ENCODE data around the gene AGPAT4.
"Not testable (repeated sequence)": the region's sequence is repeated elsewhere in the genome, so short reads cannot be mapped to it uniquely, and the experiment has no call there.

The AGPAT4 gene

DNA sequence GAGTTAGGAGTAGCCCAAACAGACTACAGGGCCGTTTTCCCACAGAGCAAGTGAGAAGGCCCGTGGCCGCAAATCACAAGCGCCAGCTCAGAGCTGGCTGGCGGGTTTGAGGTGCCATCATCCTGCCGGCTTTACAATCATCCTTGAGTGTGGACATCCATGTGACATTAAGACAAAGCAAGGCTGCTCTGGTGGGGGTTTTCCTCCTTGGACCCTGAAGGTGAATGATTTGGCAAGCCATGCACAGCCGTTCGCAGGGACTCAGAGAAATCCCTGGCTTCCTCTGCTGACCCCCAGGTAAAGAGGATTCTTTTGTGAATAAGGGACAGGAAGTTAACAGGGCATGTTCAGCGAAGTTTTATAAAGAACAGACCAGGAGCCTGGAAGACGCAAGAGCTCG, 137.2 kb downstream of the AGPAT4 start:
- DNase-seq, result no peak

DNA sequence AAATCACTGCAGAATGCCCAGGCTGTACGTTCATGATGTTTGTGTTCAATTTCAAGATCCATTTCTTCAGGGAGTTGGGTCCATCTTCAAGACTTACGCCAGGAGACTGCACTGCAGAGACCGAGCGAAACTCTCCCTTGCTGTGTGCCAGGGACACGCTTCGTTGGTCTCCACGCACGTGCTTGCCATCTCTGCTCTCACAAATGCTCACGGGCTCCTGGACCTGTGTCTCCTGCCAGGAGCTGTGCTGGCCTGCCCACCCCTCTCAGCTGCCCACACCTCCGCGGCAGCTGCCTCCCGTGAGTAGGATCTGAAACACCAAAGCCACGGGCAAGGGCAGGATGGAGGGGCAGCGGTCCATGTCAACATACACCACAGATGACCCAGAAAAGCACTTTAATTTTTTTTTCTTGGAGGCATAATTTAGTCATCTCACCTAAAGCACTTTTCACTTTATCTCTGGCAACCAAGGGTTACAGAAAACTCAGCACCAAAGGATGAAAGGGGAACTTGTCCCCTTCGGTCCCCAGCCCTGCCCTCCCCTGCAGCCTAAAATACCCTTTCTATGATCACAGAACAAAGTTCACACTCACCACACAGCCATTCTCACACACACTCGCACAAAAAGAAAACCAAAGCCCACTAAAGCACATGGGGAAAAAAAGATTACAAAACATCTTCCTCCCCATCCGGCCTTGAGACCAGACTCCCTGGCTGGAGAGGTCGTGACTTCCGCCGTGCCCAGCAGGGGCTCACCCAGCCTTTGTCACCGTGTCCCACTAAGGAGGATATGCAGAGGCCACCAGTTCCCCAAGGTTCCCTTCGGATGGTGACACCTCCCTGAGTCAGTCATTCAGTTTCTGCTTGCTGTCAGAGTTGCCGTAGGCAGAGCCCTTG, 137.9 kb downstream of the AGPAT4 start:
- peak; percentile 57 for DNase-seq

DNA sequence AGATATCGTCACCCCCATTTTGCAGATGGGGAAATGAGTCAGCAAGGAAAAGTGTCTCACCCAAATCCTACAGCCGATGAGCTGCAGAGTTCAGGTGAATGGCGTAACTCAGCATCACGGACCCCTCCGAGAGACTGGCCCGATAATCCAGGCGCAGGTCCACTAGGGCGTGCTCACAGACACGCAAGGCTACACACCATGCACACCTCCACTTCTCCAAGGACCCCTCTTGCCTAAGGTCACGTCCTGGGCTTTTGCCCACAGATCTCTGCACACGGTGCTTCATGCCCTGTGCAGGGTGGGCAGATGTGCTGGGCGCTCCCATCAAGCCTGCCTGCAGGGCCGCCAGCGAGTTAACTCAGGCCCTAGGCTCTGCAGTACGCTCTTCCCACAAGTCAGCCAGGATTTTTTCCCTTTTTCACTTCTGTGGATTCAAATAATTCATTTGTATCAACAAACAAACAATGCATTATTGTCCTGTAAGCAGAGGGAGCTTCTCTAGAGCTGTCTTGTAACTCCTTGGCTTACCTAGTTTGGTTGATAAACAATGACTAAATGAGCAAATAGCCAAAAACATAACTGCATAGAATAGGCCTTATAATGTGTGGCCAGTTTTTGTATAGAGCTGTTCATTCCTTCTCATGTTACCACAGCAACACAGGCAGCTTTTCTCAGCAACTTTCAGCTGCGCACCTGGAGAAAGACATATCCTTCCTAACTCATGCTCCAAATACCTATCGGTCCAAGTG, 139.1 kb downstream of the AGPAT4 start:
- DNase-seq, result no peak

DNA sequence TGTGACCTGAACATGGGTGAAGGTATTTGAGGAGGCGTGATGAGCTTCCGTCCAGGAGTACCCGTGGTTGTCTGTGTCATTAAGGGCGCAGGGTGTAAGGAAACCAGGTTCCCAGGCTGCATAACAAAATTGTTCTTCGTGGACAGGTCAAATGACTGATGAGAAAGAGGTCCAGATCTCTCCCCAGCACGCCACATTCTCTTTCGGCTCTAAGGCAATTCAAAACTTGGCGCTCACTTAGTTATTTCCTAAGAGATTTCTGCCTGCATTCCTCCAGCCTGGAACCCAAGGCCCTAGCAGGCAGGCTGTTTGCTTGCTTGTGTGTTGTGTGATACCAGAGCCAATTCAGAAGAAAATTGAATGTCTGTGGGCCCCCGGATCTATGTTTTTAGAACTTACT, 139.9 kb downstream of the AGPAT4 start:
- DNase-seq, result no peak

DNA sequence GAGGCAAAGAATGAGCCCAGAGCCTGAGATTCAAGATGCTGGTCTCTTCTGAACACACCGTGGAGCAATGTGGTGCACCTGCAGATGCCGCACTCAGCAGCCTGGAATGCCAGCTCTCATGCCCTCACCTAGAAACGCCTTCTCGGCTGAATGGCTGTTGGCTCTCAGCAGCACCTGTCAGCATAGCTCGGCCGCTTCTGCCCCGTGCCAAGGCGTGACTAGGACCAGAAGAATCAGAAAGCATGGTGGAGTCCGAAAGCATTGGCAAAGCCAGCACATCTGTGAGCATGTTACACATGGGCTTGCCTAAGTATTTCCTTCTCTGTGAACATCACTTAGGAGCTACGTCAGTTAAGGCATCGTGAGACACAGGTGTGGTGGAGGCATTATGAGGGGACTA, 141.5 kb downstream of the AGPAT4 start:
- DNase-seq, result no peak

DNA sequence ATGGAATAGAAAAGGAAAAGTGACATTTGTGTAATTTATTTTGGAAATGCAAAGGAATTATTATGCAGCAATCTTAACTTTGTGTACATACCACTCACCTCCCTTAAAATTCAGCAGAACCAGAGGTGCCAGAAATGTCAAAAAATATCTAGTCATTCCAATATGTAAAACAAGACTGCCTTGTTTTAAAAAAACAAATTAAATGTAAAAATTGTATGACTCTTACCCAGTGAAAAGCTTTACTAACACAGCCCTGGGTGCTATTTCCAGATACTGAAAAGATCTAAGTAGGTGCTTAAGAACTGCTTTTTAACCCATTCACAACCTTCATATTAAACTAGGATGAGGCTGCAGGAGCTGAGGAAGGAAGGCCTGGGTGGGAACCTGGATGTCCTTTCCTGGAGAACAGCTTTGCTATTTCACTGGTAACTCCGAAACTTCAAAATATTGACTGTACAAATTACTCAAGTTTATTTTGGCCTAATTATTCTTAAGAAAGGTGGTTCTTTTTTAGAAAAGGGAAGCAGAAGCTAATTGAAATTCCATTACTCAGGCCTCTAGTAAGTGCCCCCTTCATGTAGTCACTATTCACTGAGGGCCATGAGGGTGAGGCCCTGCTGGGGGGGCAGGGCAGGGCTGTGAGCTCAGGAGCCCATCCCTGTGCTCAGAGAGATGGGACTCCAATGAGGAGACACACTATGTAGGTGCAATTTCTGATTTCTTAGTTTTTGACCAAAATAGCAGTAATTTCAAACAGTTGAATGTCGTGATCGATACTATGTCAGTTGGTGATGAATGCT, 142.7 kb downstream of the AGPAT4 start:
- DNase-seq, result no peak

DNA sequence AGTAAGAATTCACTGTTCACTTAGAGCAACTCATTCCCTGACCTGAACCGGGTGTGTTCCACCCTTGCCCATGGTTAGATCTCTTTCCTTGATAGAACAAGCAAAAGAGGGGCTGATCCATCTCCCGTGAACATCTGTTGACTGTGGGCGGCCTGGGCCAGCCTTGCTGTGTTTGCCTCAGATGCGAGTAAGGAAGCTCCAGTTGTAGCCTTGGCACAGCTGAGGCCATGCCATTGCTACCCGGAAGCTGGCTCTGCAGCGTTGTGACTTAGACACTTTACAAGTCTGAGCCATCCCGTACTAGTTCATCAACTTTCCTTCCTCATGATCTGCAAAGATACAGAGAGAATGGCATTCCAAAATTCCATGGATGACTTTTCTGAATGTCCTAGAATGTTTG, 143.3 kb downstream of the AGPAT4 start:
- no peak for DNase-seq

DNA sequence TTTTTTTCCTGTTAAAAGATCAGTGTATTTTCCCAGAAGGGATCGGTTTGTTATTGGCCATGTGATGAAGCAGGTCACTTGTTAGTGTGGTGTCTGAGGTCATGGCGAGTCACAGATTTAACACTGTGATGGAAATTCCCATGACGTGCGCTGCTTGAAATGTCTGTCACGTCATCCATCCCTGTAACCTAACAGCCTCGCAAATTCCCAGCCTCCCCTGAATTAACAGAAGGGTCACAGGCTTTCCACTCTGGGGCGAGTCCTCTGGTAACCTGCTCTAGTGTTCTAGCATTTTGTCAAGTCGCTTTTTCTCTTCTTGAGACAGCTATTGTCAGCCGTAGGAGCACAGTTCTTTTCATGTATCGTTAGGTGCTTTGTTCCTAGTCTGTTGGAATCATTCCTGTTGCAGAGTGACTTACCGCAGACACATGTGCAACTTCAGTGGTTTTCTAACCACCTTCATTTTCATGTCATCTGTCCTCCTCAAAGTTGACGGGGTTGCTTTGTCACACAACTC, 145.1 kb downstream of the AGPAT4 start:
- peak; percentile 58 for DNase-seq

DNA sequence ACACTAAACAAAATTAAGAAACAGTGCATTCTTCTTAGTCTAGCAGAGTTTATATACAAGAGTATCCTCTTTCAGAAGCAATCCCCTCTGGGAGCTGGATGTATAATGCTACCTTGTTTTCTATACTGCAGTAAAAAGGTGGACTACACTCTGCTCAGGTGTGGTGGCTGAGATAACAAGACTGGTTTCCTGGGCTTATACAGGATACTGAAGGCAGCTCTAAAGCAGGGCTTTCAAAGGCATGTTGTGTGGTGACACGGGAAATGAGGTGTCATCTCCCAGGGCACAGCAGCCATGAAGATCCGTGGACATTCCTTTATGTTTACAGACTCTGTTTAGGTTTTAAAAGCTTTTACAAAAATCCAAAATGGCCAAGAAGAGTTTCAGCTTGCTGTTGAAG, 145.6 kb downstream of the AGPAT4 start:
- DNase-seq, result no peak

DNA sequence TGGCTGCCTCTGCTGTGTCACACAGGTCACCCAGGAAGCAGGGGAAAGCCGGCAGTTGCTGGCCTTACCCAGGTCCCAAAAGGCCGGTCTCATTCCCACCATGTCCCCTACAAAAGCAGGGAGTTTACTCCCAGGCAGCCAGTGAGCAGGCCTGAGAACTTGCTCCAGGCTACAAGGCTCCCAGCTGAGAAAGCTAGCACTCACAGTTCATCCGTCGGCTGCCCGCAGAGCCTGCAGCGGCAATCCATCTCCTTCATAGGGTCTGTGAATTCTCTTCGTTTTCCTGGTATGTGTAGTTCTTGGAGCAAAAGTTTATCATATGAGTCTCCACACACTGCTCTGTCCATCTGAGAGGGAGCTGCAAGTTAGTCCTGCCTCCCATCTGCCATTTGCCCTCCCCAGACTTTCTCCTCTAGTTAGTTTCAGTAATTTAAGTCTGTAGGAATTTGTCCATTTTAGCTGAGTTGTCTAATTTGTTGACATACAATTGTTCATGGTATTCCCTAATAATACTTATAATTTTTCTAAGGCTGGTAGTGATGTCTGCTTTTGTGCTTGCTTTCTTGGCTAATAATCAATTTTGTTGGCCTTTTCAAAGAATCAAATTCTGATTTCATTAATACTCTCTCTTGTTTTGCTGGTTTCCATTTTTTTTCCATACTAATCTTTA, 146.7 kb downstream of the AGPAT4 start:
- DNase-seq, result no peak

DNA sequence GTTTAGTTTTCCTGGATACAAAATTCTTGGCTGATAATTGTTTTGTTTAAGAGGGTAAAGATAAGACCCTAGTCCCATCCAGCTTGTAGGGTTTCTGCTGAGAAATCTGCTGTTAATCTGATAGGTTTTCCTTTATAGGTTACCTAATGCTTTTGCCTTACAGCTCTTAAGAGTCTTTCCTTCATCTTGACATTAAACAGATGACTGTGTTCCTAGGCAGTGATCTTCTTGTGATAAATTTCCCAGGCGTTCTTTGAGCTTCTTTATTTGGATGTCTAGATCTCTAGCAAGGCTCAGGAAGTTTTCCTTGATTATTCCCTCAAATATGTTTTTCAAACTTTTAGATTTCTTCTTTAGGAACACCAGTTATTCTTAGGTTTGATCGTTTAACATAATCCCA, 148.3 kb downstream of the AGPAT4 start:
- DNase-seq, result no peak

DNA sequence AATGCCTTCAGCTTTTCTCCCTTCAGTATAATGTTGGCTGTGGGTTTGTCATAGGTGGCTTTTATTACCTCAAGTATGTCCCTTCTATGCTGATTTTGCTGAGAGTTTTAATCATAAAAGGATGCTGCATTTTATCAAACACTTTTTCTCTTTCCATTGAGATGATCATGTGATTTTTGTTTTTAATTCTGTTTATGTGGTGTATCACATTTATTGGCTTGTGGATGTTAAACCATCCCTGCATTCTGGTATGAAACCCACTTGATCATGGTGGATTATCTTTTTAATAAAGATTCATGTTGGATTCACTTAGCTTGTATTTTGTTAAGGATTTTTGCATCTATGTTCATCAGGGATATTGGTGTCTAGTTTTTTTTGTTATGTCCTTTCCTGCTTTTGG, 150.5 kb downstream of the AGPAT4 start:
- DNase-seq, result not testable (repeated sequence)

DNA sequence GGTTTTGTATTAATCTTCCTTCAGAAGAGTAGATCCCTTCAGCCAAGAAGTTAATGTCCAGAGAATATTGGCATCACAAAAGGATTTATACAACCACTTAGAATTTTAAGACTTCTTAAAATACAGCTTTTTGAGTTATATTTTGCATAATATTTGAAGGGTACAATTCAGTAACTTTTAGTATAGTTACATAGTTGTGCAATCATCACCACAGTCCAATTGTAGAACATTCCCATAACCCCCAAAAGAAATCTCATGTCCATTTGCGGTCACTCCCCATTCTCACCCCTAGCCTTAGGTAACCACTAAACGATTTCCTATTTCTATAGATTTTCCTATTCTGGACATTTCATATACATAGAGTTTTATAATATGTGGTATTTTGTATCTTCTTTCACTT, 155.9 kb downstream of the AGPAT4 start:
- DNase-seq, result no peak

DNA sequence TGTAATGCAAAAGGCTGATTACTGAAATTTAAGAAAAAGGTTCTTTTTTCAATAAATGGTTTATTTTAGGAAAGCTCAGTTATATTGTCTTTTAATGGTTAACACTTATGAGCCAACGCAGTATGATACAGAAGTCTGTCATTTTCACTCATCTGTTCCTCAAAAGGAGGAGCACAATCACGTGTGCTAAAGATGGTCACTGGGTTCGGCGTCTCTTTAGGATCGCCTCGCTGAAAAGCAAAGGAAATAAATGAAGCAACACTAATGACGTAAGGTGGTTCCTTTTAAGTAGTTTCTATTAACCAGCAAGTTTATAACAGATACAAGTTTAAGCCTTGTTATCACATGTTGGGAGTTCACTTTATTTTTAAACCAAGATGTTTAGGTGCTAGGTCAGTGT, 156.6 kb downstream of the AGPAT4 start:
- peak; percentile 97 for DNase-seq

DNA sequence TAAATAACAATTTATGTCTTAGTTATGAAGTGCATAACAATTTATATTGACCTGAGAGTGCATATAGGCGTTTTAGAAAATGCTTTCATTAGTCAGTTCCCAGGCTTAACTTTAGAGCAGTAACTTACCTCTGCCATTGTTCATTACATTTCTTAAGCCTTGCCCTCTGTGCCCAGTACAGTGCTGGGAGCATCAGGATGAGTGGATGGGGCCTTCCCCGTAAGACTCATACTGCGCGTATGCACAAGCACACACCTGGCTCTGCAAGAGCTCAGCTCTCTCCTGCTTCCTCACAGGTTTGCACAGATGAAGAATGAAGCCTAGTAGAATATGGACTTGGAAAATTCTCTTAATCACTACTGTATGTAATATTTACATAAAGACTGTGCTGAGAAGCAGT, 157.3 kb downstream of the AGPAT4 start:
- no peak for DNase-seq

DNA sequence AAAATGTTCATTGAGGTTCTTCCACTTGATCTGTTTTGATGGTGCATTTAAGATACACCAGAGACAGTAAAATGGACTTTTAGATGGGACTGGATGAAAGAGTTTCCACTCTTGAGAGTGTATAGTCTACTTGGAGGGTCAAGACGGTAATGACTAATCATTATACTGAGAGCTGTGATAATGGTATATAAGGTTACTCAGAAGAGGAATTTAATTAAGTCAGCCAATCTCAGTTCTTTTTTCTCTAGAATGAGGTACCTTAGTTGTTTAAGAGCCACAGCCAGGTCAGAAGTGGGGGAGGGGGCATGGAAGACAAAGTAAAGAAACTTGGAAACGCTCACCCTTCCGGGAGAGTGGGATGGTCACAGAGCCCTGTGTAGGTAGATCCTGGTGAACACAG, 158.4 kb downstream of the AGPAT4 start:
- DNase-seq, result no peak

DNA sequence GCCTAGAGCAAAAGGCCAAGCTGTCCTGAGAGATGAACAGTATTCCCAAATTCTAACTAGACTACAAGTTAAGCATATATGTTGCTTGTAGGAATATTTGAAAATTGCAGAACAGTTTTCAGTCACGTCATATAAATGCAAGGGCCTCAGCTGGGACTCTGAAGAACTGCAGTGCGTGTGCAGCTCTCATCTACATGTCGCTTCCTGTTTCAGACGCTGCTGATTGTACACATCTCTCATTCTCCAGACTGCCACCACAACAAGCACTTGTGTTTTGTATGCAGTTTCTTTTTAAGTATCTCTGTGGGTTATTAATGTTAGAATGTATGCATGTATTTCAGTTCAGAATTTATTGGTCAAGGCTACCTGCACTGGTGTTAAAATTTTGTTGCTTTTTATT, 162.6 kb downstream of the AGPAT4 start:
- DNase-seq, result peak; percentile 59

DNA sequence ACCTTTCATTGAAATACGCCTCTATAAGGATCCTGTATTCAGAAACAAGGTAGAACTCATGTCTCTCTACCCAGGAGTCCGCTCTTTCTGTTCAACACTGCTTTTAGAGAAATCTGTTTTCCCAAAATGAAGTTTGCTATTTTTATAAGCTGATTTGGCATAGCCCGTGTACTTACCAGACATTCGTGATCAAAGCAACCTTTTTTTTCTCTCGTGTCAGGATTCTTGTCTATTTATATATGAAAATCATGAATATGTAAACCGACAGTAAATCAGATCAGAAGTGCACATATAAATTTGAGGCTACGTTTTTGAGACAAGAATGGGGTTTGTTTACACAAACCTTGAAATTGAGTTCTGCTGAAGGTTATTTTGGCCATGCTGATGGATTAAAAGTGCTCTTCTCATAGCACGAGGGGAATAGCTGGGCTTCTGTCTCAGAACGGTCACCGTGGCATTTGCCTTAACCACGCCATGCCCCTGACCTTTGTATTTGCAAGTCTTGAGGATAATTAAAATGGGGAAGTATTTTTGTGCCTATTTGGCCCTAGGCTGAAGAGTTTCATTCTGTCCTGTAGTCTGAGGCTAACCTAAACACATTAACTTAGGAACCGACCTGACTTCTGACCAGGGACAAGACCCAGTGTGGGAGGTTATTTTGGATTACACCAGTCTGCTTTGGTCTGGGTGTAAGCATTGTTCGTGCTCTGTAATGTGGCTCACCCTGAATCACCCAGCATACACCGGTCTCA, 163.7 kb downstream of the AGPAT4 start:
- DNase-seq, result peak; percentile 53

DNA sequence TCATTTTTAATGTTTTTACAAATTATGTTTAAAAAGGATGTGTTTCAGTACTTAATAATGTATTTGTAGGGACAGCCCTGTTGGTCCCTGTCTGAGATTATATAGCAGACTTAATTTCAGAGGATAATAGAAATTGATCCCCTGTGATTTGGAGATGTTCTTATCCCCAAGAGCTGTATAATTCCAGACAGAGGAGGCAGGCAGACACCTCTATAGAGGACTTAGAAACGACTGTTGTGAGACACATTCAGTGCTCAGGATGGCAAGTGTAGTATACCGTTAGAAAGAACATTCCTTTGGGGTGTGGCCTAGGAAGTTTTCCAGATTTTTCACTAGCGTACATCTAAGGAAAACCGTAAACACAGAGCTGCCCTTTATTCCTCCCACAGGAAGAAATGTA, 164.5 kb downstream of the AGPAT4 start:
- DNase-seq, result no peak

DNA sequence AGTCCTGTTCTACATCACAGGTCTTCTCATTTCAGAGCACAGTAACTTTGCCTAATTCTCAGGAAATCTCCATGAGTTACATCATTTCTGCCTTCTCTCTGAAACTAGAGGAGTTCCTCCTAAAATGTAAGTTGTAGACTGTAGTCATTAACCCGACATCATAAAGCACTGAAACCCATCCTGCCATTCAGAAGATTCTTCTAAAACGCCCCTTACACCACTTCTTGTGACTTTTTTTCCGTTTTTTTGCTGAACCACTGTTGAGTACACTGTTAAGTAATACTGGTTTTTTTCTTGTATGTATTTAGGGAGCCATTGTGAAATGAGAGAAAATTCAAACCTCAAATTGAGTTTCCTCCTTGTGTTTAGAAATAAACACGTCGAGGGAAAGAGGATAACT, 164.9 kb downstream of the AGPAT4 start:
- peak; percentile 90 for DNase-seq

DNA sequence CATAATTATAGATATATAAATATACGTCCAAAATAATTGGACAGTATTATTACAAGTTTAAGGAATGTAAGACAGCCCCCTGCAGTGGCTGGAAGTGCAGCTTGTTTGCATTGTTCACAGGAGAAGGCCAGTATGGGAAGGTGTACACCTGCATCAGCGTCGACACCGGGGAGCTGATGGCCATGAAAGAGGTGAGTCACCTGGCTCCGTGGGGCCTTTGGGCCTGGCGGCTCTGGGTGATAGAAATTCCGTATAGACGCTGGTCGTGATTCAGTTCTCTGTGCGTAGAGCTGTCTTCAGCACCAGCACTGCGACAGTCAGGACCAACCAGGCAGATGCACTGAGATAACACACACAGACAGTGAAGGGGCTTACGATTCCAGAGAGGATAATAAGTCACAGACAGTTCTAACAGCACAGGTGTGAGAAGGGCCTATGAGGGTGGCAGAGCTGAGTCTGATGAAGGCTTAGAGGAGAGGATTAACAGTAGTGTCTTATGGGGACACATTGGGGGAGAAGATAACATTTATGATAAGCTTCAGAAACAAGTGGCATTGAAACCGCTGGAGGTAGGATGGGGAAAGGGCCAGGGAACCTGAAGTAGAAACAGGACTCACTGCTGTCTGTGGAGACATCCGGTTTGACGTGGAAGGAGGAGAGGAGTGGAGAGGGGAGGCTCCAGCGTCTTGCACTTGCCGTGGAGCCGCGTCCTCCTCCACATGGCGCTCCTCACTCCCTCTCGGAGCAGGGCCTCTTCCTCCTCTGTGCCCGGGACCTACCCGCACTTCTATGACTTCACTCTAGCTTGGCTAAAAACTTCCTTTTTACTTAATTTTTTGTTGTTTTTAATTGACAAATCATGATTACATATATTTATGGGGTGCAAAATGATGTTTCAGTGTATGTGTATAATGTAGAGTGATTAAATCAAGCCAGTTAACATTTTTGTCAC, 165.8 kb downstream of the AGPAT4 start:
- peak; percentile 10 for DNase-seq
